Measurements from ENCODE around the gene MAIP1.
A peak's percentile ranks its signal among the peaks of the same experiment; 100 is the strongest.
"Not testable (repeated sequence)": the region's sequence is repeated elsewhere in the genome, so short reads cannot be mapped to it uniquely, and the experiment has no call there.

The MAIP1 gene, protein sequence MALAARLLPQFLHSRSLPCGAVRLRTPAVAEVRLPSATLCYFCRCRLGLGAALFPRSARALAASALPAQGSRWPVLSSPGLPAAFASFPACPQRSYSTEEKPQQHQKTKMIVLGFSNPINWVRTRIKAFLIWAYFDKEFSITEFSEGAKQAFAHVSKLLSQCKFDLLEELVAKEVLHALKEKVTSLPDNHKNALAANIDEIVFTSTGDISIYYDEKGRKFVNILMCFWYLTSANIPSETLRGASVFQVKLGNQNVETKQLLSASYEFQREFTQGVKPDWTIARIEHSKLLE

DNA sequence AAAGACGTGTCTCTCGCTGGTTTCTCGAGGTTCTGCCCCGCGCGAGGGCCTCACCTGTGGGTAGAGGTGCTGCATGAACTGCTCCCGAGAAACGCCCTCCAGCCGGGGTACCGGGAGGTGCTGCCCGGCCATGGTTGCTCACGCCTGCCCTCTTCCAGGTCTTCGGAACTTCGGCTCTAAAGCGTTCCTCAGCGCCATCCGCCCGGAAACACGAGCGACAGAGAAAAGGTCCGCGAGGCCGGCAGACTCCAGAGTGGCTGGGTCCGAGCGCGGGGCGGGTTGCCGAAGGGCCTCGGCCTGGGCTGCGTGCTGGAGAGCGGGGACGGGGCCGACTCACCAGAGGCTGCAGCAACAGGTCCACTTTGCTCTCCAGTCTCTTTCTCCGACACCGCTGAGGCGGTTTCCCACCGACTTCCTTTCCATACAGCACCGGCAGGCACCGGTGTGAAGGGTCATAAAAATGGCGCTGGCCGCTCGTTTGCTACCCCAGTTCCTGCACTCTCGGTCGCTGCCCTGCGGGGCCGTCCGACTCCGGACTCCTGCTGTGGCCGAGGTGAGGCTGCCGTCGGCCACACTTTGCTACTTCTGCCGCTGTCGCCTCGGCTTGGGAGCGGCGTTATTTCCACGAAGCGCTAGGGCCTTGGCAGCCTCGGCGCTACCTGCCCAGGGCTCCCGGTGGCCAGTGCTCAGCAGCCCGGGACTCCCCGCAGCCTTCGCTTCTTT, at the start of gene MAIP1, which contains the start of gene TYW5:
TSS of gene MAIP1 (plus strand) at position 244 of the 723 bp plus-strand sequence. CDS start at position 461, 217 bp downstream.
TSS of gene TYW5 (minus strand) at position 153 of the 723 bp plus-strand sequence. CDS start at position 132, 21 bp downstream.
- TF ChIP-seq, protein P1, sequence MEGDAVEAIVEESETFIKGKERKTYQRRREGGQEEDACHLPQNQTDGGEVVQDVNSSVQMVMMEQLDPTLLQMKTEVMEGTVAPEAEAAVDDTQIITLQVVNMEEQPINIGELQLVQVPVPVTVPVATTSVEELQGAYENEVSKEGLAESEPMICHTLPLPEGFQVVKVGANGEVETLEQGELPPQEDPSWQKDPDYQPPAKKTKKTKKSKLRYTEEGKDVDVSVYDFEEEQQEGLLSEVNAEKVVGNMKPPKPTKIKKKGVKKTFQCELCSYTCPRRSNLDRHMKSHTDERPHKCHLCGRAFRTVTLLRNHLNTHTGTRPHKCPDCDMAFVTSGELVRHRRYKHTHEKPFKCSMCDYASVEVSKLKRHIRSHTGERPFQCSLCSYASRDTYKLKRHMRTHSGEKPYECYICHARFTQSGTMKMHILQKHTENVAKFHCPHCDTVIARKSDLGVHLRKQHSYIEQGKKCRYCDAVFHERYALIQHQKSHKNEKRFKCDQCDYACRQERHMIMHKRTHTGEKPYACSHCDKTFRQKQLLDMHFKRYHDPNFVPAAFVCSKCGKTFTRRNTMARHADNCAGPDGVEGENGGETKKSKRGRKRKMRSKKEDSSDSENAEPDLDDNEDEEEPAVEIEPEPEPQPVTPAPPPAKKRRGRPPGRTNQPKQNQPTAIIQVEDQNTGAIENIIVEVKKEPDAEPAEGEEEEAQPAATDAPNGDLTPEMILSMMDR (IDR thresholded peaks at IDR 0.05; ENCODE audit: extremely low read depth, missing control alignments) = no peak
- peak; percentile 80 for DNase-seq (ENCODE audit: low spot score)

DNA sequence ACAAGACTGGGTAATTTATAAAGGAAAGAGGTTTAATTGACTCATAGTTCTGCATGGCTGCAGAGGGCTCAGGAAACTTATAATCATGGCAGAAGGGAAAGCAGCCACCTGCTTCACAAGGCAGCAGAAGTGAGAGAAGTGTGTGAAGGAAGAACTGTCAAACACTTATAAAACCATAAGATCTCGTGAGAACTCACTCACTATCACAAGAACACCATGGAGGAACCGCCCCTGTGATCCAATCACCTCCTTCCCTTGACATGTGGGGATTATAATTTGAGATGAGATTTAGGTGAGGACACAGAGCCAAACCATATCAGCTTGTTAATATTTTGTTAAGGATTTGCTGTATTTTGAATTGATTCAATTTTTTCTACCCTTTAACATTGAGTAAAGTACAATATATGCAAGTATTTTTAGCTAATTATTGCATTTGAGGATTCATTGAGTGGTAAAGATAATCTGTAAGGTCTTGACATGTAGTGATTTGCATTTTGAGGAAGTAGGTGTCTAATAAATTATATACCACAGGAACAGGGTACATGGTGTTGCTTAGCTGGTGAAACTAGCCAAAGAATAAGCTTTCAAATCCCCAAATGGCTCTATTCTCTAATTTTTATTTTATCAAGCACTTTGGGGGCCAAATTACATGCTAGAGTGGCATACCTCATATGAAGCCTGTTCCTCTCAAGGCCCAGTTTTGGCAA, 48.2 kb upstream of the MAIP1 start:
- TF ChIP-seq, protein P1 (IDR thresholded peaks at IDR 0.05; ENCODE audit: extremely low read depth, missing control alignments) = no peak
- no peak for DNase-seq (ENCODE audit: low spot score)

DNA sequence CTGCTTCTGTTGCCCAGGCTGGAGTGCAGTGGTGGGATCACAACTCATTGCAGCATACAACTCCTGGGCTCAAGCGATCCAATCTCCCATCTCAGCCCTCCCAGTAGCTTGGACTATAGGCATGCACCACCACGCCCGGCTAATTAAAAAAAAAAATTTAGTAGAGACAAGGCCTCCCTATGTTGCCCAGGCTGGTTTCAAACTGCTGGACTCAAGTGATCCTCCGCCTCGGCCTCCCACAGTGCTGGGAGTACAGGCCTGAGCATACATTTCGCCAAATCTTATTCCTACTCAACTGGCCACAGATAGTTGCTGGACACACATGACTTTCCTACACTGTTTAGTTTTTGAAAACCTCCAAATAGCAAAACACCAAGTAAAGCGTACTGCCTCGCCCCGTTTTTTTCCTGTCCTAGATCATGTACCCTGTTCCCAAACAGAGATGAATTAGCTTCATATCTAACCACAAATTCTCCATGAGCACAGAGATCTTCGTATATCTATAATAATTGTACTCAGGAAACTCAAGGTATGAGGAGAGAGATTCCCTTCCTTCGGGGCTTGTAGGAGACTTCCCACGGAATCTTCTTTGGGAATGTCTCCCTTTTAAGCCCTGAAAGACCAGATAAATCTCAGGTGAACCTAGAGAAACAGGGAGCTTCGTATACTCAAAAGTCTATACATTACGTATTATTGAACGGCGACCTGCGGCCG, 44.9 kb upstream of the MAIP1 start:
- TF ChIP-seq, protein P1 (IDR thresholded peaks at IDR 0.05; ENCODE audit: extremely low read depth, missing control alignments) = no peak
- no peak for DNase-seq (ENCODE audit: low spot score)

DNA sequence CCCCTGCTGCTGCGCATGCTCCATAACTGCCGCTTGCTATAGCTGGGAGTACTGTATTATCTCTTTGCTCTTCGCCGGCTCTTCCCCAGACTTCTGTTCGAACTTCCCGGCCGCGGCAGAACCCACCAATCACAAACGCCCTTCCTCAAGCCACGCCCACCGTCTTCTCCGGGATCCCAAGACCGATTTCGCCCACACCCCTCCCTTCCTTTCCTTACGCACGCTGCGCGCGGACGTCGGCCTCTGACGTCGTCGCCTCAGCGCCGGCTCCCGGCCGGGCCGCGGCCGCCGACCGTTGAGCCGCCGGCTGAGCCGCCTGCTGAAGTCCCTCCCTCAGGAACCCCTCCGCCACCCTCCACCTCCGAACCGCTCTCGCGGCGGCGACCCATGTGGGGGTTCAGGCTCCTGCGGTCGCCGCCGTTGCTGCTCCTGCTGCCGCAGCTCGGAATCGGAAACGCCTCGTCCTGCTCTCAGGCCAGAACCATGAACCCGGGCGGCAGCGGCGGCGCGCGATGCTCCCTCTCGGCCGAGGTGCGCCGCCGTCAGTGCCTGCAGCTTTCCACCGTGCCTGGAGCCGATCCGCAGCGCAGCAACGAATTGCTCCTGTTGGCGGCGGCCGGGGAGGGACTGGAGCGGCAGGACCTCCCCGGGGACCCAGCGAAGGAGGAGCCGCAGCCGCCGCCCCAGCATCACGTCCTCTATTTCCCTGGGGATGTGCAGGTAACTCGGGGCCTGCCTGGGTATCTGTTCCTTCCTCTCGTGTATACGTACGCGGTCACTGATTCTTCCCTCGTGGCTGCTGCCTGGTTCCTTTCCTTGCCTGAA, 44.1 kb upstream of the MAIP1 start, which contains the start of gene C2orf69:
TSS of gene C2orf69 (plus strand) at position 242 of the 825 bp plus-strand sequence. CDS start at position 388, 146 bp downstream.
- peak; percentile 95 for DNase-seq (ENCODE audit: low spot score)
- TF ChIP-seq, protein P1 (IDR thresholded peaks at IDR 0.05; ENCODE audit: extremely low read depth, missing control alignments) = no peak

DNA sequence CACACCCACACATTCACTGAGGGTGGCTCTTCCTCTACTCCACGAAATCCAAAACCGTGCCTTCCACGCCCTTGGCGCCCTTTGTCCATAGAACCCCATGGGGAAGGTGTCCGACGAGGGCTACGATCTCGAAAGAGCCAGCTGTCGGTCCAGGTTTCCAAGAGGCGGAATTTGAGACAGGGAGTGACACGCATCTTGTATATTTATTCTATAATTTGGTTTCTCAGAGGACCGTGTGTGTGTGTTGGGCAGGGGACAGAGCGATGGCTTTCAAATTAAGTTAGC, 43.6 kb upstream of the MAIP1 start:
- DNase-seq (ENCODE audit: low spot score) = no peak
- TF ChIP-seq, protein P1 (IDR thresholded peaks at IDR 0.05; ENCODE audit: extremely low read depth, missing control alignments) = no peak

DNA sequence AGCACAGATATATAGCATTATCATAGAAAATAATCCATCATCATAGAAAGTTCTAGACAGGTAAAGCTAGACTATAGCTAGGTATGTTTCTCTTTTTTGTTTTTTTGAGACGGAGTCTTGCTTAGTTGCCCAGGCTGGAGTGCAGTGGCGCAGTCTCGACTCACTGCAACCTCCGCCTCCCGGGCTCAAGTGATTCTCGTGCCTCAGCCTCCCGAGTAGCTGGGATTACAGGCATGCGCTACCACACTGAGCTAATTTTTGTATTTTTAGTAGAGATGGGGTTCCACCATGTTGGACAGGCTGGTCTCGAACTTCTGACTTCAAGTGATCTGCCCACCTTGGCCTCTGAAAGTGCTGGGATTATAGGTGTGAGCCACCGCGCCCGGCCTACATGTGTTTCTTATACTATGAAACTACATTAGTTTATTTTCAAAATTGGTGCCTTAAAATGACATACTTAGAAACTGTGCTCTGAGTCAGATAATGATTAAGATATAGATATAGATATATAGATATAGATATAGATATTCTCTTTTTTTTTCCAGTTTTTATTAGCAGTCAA, 42.7 kb upstream of the MAIP1 start:
- not testable (repeated sequence) for DNase-seq (ENCODE audit: low spot score)

All from GM20000 (cell line).